Lower leg skin (tissue), 4 donors: ENCODE measurements around the gene TRMT61A. TPM values are rescaled to one million over a fixed set of nuclear protein-coding genes. Genes with fewer than 3 reads are reported as not detected.

ENCODE experiments used
- DNase-seq, 2 donors: peaks; one replicate each; pipeline ENCODE4 v3.0.0-alpha.2; 2019; ENCODE audit warnings: low spot score in 2 of 2
- H3K4me3 ChIP-seq: fragments of 200-600 bp; sonication (generic); 2 replicates; pipeline ENCODE4 v1.5.1; 2017; ENCODE audit warnings: mild to moderate bottlenecking, low read depth; ENCODE audit not compliant: poor library complexity, severe bottlenecking
- POLR2A ChIP-seq, 2 donors: fragments of 450-650 bp; IDR thresholded peaks; one replicate each; pipeline ENCODE4 v1.6.1; 2016 to 2017; ENCODE audit warnings: antibody characterized with exemption in 2 of 2, mild to moderate bottlenecking in 1 of 2, moderate library complexity in 1 of 2
- WGBS, 2 donors: methylation state at CpG; one replicate each; pipeline ENCODE4 v1.1.5; 2018; 5-methylcytosine and 5-hydroxymethylcytosine counted together
- intact Hi-C: fragments of 100-400 bp; cut with DNase I; formaldehyde crosslinking; loops from one replicate; pipeline ENCODE4 v1.15.0; 2023; ENCODE audit warnings: low total_unique reads
- total RNA-seq, 4 donors: library from RNA; depleted of rRNA; stranded (reverse); fragments of >200 nt; gene quantifications; one replicate each; pipeline ENCODE4 v1.1.0, GENCODE V29; 2016
- TF ChIP-seq, protein P1 (sequence below), 3 donors: fragments of 450-650 bp; IDR thresholded peaks; one replicate each; pipeline ENCODE4 v1.5.1; 2016; ENCODE audit warnings: antibody characterized with exemption in 3 of 3, mild to moderate bottlenecking in 3 of 3, moderate library complexity in 2 of 3

Gene TRMT61A
- total RNA-seq, 4 donors from 2014 or later = 9.2 to 22.5 (median 16.0) TPM

DNA sequence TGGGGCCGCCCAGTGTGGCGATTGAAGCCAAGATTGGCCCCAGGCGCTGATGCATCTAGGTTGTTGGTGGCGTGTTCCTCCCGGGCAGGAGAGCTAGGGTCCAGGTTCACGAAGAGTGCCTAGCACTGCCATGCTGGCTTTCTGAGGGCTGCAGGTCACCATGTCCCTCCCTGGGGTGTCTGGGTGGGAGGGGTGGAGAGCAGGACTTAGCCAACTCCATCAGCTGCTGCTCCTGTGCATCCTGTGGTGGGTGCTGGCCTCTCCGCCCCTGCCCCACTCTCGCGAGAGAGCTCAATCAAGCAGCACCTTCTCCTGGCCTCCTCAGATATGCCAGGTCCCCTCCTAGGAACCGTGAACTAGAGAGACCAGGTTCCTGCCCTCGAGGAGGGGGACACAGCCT, 1.8 kb downstream of the TRMT61A start:
- DNase-seq = no peak
- no peak overlapping the region for H3K4me3 ChIP-seq
- intact Hi-C loops = no loop called here
- WGBS, 2 donors = 91 to 97% methylated on average over 6 to 11 of the region's 11 CpGs
- TF ChIP-seq POLR2A (IDR thresholded peaks at IDR 0.05) = no peak
- TF ChIP-seq, protein P1, sequence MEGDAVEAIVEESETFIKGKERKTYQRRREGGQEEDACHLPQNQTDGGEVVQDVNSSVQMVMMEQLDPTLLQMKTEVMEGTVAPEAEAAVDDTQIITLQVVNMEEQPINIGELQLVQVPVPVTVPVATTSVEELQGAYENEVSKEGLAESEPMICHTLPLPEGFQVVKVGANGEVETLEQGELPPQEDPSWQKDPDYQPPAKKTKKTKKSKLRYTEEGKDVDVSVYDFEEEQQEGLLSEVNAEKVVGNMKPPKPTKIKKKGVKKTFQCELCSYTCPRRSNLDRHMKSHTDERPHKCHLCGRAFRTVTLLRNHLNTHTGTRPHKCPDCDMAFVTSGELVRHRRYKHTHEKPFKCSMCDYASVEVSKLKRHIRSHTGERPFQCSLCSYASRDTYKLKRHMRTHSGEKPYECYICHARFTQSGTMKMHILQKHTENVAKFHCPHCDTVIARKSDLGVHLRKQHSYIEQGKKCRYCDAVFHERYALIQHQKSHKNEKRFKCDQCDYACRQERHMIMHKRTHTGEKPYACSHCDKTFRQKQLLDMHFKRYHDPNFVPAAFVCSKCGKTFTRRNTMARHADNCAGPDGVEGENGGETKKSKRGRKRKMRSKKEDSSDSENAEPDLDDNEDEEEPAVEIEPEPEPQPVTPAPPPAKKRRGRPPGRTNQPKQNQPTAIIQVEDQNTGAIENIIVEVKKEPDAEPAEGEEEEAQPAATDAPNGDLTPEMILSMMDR (IDR thresholded peaks at IDR 0.05) = no peak

DNA sequence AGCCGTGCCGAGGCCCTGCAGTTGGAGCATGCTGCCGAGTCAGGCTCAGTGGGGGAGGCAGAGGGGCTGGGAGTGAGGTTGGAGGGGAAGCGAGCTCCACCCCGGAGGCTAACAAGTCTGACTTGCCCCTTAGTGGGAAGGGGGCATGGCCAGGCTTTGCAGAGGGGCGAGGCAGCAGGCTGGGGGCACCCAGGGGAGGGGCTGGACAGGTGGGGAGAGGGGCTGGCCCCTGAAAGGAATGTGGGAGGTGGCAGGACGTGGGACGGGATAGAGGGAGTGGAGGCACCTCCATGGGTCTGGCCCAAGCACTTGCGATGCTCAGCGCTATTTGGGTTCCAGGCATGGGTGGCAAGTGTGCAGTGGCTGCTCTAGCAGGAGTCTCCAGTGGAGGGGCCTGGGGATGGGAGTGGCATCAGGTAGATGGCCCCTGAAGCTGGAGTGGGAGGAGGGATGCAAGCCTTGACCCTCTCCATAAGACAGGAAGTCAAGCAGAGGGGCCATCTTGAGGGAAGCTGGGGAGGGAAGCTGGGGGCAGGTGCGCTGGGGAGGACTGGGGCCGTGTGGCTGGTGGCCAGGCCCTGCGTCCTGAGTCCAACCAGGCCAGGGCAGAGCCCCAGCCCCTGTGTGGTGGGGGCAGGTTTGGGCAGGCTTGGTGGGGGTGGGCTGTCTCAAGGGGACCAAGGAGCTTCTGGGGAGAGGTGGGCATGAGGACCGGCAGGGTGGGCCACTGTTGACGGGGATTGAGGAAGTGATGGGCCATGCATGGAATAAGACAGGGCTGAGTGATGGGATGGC, 2.6 kb downstream of the TRMT61A start:
- no peak for DNase-seq
- WGBS, 2 donors = 82 to 83% methylated on average over 15 of the region's 15 CpGs
- no peak overlapping the region for H3K4me3 ChIP-seq
- intact Hi-C loops = no loop called here
- no peak for TF ChIP-seq POLR2A (IDR thresholded peaks at IDR 0.05)
- TF ChIP-seq, protein P1 (IDR thresholded peaks at IDR 0.05) = no peak

DNA sequence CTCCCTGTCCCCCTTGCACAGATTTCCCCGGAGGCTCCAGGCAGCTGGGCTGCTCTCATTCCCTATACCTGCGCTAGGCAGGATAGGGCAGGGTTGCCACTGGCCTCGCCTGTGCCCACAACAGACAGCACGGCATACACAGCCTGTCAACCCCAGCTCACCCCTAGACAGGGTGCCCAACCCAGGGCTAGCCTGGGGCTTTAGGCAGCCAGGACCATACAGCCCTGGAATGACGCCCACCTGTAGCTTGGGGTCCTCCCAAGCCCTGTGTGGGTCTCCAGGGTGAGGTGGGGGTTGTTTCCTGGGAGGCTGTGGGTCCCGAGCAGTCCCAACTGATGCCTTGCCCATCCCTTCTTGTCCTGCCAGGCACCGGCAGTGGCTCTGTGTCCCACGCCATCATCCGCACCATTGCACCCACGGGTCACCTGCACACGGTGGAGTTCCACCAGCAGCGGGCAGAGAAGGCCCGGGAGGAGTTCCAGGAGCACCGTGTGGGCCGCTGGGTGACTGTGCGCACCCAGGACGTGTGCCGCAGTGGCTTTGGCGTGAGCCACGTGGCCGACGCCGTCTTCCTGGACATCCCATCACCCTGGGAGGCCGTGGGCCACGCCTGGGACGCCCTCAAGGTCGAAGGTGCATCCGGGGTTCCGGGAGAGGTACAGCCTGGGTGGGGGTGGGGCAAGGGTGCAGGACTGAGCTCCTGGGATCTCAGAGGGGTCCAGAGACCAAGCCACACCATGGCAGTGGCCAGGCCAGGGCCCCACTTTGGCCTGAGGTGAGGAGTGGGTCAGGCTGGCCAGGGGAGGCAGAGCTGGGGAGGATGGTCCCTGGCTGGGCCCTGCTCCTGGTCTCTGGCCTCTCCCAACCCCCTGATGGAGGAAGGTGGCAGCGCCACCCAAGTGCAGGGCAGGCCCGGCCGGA, 3.5 kb downstream of the TRMT61A start:
- no peak for TF ChIP-seq POLR2A (IDR thresholded peaks at IDR 0.05)
- TF ChIP-seq, protein P1 (IDR thresholded peaks at IDR 0.05) = no peak
- H3K4me3 ChIP-seq = no peak overlapping the region
- no peak for DNase-seq
- intact Hi-C loops = no loop called here
- WGBS, 2 donors = 80 to 84% methylated on average over 28 to 29 of the region's 32 CpGs

DNA sequence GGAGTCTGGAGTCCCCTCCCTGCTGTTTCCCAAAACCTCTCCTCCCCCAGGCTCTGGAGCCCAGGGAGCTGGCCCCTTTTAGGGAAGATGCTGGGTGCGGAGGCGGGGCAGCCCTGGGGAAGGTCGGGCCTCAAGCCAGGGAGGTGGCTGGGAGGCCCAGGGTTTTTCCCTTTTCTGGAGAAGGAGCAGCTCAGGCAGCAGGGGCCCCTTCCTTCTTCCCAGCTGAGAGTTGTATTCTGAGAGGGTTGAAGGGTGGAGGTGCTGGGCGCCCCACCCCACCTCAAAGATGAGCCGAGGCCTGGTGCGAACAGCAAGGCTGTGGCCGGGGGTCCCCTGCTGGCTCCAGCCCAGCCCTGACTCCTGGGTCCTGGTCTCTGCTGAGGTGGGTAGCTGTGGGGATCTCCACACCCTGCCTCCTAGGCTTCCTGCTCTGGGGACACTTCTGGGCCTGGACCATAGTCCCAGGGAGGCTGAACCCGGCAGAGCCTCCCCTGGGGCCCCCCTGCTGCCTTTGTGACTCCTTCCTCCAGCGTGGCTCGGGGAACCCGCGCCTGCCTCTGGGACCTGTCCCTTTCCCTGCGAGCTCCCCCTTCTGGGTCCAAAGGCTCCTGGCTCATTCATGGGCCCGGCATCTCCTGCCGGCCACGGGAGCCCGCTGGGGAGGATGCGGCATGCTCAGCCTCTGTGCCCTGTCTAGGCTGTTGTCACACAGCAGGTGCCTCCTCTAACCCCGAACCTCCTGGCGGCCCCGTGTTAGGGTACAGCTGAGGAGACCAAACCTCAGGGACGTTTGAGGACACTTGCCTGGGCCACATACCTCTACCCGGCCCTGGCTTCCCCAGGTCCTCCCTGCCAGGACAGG, 4.4 kb downstream of the TRMT61A start:
- no peak overlapping the region for H3K4me3 ChIP-seq
- WGBS, 2 donors = 79 to 81% methylated on average over 19 to 21 of the region's 23 CpGs
- TF ChIP-seq, protein P1 (IDR thresholded peaks at IDR 0.05) = no peak
- TF ChIP-seq POLR2A (IDR thresholded peaks at IDR 0.05) = no peak
- no peak for DNase-seq
- intact Hi-C loops = no loop called here

DNA sequence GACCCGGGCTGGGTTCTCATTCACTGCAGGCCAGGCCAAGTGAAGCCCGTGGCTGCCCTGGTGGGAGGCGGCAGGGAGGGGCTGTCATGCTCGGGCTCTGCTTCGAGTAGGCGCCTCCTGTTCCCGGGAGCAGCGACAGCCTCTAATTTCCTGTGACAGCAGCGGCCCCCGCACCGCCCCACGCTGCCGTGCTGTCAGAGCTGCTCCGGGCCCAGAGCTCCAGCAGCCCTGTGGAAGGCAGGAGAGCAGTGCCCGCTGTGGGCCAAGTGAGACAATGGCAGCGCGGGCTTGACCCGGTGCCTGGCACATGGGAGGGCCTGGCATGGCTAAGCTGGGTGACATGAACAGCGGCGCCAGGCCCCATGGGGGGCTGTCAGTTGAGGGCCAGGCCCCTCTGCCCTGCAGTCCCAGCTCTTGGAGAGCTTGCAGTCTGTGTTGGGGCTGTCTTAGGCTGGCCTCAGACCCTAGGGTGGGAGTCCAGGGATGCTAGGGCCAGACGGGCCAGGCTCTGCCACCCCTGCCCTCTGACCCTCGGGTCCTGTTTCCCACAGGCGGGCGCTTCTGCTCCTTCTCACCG, 5.1 kb downstream of the TRMT61A start:
- H3K4me3 ChIP-seq = no peak overlapping the region
- 71 to 84% methylated on average over 13 to 16 of the region's 25 CpGs for WGBS, 2 donors
- TF ChIP-seq, protein P1 (IDR thresholded peaks at IDR 0.05) = no peak
- TF ChIP-seq POLR2A (IDR thresholded peaks at IDR 0.05) = no peak
- intact Hi-C loops = no loop called here
- no peak for DNase-seq
